Activated CD4-positive, alpha-beta T cell treated with anti-CD3 and anti-CD28 coated beads, Interleukin-2, amount 50 U/mL, for 1 hour (primary cell): Measurements from ENCODE around the gene AUTS2.

Source experiments
- DNase-seq: peaks from one replicate; pipeline ENCODE4 v3.0.0-alpha.2; 2020

AUTS2 gene

DNA sequence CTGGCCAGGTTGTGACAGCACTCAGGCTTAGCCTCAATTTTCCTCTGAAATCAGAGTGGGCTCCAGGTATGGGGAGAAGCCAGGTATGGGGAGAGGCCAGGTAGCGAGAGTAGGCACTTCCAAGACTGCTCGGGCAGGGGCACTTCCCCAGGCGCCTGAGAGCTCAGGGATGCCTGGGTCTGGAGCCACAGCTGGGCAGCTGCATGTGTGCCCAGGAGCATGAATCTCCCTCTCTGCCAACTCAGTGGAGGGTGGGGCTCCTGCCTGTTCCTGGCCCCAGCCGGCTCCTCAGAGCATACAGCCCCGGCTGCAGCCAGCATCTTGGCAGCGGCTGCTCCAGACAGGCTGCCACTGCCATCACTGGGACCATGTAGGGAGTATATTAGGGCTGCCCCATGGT, 313.9 kb downstream of the AUTS2 start:
- DNase-seq = no peak

DNA sequence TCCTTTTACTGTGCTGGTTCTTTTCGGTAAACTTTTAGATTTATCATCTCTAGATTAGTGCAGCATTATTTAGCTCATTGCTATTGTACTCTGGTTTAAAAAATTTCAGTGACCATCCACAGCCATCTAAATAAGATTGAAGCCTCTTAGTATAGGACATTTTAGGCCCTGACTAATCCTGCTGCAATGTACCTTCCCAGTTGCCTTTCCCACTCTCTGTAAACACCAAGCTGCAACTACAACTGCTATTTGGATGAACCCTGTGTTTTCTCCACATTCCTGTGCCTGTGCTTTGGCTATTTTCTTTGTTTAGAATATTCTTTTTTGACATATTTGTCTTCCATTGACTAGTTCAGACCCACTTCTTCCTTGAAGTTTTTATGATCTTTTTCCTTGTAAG, 314.6 kb downstream of the AUTS2 start:
- no peak for DNase-seq

DNA sequence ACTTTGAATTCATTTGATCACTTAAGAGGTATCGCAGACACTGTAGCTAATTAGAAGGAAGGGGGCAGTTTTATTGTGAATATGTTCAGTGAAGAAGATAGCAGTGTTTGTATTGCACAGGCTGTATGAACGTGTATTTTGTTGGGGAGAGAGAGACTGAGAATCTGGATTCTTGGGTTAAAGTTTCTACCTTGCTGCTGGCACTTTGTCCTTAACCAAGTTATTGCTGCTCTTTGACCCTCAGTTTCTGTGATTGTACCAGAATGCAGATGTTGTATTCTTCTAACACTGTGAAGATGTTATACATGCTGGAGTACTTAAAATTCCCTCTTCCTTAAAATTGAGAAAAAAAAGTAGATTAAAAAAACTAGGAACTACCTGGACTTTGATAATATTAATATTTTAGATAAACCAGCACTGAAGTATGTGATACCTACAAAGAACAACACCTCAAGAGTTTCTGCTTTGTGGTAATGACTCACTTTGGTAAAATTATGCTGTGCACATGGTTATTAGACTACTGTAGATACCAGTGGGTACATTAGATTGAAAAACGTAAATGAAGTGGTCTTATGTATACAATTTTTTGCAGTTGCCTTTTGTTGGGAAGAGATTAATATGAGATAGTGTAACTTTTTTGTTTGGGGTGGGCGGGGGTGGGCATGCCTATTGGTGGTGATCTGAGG, 321.3 kb downstream of the AUTS2 start:
- DNase-seq = no peak

DNA sequence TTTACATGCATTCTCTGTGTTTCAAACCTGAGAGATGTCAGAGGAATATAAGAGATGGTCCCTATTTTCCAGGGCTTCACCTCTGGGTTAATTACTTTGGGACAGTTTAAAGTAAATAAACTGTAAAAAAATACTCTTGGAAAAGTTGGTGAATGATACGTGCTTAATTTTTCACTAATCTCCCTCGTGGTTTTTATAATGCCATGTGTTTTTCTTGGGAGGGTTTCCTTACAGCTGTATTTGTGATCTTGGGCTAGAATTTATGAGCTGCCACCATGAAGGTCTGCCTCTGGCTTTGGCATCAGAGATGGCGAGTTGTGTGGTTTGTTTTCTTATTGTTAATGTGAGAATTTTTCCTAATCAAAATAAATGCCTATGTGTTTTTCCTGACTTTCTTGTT, 322.5 kb downstream of the AUTS2 start:
- no peak for DNase-seq

DNA sequence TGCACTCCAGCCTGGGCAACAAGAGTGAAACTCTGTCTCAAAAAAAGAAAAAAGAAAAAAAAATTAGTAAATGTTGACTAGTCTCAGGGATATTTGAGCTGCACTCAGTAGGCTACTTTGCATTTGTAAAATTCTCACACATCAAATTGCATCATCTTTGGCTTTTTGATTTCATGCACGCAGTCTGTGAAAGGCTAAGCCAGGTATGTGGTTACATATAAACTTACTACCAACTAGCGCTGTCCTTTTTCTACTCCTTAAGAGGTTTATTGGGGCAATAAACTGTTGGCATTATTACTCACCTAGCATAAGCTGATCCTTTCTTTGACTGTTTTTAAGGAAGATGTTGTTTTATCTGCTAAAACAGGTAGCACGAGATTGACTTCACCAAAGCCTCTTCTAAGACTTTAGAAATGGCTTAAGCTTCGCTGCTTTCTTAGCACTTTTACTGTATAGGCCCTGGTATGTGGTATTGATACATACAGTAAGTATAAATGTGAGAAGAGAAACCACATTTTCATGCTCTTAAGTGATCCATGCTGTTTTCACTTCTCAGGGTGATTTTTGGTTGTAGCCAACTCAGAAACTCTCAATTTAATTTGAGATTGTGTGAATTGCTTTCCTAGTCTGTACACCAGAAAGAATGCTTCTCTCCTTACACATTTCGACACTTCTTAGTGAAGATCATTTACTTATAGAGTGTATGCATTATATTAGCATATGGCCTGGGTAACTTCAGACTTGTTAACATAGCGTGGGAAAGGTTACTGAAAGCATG, 323.9 kb downstream of the AUTS2 start:
- DNase-seq = no peak

DNA sequence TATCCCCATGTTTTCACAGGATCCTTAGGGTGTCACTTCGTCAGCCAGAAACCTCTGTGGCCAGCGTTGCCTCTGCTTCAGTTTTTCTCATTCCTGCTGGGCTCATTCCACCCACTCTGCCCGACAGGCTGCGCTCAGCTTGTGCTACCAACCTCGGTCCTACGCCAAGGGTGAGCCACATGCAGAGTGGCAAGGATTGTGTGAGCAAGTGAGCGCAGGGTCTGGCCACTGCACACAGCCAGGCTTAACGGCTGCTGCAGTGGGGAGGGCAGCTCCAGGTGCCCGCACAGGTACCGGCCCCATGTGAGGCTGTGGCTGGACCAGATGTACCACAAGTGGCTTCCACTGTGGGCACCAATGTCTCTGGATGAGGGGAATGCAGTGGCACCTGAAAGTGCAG, 329.2 kb downstream of the AUTS2 start:
- DNase-seq = no peak

DNA sequence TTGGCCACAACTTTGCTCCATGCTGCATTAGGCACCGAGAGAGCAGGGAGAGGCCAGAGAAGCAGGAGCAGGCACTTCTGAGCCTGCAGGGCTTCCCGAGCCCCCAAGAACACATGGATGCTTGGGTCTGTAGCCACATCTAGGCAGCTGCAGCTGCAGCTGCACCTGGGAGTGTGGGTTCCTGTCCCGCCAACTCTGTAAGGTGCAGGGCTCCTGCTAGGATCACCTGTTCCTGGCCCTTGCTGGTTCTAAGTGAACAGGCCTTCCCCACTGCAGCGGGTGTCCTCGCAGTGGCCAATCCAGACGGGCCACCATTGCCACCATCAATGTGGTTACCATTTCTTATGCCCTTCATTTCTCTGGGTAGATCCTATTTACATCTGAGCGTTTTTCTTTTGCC, 330.3 kb downstream of the AUTS2 start:
- DNase-seq = no peak

DNA sequence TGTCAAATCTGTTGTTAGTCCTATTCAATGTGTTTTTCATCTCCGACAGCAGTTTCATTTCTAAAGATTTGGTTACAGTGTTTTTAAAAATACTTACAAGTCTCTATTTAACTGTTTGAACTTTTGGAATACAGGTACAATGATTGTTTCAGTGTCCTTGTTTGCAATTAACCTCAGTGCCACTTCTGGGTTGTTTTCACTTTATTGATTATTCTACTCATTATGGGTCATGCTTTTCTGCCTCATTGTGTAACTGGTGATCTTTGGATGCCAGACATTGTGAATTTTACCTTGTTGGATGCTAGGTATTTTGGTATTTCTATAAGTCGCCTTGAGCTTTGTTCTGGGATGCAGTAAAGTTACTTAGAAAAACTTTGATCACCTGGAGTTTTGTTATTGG, 331.3 kb downstream of the AUTS2 start:
- no peak for DNase-seq

DNA sequence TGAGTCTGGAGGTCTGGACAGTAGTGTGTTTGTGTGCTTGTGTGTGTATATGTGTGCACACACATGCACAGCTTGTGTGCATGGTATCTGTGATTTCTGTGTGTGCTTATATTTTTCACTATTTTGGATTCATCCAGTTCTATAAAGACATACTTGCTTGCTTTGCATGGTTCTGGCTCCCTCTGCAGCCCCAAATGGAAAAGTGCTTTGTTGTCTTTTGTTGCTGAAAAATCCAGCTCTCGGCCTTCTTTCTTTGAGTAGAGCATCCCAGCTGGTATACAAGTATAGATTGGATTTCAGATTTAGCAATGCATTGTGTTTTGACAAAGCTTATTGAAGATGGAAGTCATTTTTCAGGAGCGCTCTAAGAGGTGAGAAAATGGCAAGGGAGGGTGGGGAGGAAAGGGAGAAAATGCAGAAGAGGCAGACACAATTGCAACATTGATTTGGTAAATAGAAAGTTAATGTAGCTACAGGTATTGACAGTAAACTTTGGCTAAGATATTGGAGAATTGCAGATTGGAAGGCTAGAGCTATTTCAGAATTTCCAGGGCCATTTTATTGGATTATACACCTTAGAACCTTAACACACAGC, 333.9 kb downstream of the AUTS2 start:
- no peak for DNase-seq

DNA sequence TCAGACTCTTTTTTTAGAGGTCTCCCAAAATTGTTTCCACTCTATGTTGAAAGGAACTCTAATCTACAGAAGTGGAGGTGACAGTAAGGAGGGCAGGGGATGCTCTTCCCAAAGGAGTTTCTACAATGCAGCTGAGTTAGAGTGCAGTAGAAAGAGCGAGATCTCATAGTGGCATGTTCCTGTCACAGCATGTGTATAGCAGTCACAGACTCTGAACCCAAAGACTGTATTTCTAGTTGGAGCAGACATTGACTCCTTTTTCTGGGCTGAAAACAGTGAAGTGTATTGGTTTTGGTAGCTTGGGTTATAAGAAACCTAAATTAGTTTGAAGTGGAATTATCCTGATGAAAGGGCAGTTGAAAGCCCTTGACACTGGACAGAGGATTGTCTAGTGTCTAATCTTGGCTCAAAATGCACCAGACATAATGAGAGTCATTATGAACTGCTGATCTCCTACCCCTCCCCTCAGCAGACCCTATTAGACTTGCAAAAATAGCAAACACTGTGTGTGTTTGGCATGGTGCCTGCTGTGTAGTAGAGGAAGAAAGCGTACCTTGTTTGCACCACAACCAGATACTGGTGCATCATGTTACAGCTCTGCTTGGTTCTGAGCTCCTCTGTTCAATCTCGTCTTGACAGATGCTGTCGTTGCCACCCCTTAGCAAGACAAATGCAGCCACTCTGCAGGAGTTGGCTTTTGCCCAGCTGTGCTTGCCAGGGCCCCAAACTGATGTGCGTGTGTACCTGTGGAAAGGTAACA, 336.0 kb downstream of the AUTS2 start:
- DNase-seq = no peak

DNA sequence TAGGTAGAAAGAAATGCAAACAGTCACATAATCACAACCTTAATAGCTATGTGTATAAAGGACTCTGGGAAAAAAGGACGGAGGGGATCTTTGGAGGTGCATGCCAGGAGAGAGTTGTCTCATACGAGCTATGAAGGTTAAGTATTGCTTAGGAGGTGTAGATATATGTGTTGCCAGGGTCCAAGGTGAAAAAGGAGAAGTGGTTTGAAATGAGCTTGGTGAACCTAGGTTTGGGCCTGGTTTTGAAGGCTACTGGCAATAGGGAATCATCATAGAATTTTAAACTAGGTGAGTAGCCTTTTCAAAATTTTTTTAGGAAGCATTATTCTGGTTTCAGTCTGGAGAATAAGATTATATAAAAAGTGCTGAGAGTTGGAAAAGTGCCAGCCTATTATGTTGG, 336.8 kb downstream of the AUTS2 start:
- no peak for DNase-seq

DNA sequence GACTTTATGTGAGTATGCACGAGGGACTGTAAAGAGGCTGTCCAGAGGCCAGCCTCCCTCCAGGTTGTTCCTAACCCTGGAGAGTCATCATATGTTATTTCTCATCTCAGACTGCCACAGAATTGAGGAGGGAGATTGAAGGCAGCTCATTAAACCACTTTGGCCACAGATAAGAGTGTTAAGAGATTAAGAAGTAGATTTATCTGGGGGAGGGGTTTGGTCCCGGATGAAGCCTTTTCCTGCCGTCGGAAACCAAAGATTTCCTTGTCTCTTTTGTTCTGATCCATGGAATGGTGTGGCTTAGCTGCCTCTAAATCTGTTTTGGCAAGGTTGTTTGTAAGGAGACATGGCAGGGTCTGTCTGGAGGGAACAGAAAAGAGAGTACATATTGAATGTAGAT, 338.8 kb downstream of the AUTS2 start:
- no peak for DNase-seq

DNA sequence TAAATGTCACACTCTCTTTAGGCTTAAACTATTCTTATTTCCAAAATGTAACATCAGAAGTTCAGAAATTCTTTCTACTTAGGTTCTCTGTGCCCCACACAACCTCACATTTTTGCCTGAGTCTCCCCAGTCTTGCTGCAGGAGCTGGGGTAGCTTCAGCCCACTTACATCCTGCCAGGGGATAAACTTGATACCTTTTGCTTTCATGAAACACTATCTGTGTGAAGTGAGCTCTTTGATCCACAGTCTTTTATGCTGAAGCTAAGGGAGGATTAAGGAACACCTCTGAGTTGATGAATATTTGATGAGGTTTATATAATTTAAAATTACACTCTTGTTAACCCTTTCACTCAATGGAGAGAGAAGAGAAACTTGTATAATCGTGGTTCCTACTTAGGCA, 341.0 kb downstream of the AUTS2 start:
- DNase-seq = no peak

DNA sequence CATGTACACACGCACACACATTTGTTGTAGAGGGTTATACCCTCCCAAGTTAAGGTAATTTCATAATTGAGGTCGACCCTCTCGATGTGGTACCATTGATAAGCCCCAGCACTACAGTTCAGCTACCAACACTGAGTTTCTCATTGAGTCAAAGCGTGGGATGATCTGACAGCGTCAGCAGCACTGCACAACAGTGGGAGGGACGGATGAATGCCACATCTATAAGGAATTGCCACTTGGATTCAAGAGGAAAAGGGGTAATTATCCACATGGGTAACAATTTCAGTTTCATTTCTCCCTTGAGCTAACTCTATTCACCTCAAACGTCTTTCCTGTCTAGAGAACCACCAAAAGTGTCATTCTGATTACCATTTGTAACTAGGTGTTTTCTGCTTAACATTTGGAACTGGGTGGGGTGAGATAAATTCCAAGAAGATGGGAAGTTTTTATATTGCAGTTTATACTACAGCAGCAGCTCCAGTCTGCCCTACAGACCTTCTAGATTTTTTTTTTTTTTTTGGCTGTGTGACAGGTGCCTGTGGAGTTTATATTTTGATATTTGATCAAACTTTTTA, 342.9 kb downstream of the AUTS2 start:
- DNase-seq = no peak

DNA sequence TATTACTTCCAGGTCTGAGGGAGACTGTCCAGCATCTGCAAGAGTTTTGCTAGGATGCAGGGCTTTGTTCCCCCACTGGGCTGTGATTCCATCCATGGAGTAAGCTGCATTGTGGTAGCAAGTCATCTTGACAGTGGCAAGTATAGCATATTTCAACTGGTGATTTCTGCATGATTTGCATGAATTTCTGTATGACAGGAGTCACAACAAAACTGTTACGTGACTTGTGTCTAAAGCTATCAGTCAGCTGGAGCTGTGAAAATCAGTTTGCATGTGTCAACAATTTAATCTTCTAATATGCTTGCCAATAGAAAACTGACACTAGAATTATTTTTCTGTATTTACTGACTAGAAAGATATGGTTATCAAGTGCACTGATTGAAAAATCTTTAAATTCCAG, 344.3 kb downstream of the AUTS2 start:
- no peak for DNase-seq

DNA sequence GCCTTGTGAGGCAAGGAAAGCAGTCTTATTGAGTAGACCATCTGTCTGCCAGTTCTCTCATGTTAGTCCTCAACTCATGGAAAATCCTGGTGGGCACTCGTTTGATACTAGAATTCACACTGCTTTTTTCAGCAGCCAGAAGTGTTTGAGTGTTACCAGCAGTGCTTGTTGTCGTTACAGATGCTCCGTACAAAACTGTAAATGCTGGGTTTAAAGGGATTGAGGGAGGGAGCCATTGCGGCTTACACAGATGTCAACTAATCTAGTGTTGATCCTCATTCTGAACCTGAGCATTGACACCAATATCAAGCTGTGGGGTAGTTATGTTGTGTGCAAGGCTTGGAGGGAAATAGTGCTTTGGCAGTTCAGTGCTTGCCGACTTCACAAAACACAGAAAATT, 348.6 kb downstream of the AUTS2 start:
- no peak for DNase-seq

DNA sequence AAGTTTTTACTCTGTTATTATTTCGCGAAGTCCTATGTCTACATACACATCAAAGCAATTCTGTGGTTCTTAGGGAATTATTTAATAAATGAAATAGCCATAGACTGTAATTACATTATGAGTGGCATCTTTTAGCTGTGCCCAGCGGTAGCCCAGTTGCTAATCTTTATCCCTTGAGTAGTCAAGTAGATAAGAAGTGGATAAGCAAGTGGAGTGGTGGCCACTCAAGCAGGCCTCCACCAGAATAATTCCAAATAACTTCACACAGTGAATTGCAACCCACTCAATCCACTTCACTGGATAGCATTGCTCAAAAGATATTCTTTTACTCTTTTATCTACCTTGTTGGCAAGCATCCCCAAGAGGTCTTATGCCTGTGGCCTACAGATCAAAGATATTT, 349.7 kb downstream of the AUTS2 start:
- DNase-seq = no peak

DNA sequence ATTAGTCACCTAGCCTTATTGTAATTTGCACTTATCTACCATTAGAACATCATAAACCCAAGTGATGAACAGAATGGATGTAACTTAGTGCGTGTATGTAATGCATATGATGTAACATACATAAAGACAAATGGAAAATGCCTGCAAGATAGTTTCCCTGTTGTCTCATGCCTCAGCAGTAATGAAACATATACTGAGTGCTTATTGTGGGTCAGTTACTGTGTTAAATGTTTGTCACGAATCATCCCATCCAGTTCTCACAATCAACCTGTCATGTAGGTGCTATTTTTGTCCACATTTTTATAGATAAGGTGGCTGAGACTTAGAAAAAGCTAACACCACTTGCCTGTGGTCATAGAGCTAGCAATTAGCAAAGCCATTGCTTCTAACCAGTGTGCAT, 350.8 kb downstream of the AUTS2 start:
- no peak for DNase-seq

DNA sequence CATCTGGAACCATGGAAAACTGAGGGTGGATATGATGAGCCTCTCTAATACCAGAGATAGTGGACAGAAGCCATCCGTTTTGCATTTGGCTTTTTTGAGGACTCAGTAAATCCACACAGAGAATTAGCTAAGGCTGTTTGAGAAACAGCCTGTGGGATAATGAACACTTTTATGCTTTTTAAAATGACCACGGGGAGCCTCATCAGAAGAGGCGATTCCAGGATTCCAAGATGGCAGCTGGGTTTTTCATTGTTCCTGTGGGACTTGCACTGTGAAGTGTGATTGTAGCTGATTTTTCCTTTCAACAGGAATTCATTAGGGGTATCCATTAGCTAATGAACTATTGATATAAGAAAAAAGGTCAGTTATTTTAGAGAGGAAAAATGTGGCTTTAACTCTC, 353.2 kb downstream of the AUTS2 start:
- no peak for DNase-seq

DNA sequence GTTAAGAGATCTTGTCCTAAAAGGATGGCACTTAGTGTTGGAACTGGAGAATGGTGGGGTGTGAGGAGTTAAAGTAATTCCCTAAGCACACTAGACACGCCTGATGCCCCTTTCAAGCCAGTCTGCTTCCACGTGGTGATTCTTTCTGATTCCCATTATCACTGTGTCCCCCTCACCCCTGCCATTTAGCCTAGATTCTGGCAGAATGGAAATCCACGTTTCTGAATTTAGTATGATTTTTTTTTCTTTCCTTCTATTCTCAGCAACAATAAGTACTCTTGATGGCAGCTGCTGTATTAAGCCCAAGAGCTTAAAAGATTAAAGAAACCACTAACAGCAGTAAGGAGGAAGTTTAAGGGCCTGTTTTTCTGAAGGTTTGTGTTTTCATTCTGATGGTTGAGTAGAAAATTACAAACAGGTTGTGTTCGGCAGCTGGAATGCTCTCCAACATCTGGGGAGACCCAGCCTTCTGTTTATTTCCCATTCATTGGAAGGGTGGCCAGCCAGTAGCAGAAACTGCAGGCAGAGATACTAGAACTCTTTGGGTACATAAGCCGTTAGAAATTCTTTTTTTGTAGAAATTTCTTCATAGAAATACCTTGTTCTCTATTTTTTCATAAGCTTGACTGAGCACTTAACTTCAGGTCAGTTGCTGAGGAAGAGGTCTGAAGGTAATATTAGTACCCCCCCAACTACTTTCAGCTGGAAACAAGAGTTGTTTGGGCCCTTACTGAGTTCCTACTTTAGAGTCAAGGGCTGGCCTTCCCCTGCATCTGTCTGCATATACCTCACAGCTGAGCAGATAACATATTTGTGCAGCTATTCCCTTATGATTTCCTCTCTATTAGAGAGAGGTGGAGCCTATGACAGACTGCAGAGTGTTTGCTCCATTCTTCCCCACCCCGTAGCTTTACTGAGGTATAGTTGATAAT, 355.1 kb downstream of the AUTS2 start:
- no peak for DNase-seq

DNA sequence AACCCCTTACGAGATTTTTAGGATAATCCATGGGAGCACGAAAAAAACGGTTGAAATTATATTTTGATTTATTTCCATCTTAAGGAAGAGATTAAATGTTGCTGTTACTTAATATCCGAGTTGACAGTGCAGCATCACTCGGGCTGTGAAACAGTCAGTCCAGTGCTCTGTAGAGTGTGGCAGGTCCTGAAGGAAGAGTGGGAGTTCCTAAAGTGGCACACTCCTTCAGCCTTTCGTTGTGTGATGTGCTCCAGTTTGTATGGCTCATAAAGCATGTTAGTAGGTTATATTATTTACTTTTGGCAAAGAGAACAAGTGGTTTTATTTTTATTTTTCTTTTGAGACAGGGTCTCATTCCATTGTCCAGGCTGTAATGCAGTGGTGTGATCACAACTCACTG, 358.3 kb downstream of the AUTS2 start:
- DNase-seq = no peak

DNA sequence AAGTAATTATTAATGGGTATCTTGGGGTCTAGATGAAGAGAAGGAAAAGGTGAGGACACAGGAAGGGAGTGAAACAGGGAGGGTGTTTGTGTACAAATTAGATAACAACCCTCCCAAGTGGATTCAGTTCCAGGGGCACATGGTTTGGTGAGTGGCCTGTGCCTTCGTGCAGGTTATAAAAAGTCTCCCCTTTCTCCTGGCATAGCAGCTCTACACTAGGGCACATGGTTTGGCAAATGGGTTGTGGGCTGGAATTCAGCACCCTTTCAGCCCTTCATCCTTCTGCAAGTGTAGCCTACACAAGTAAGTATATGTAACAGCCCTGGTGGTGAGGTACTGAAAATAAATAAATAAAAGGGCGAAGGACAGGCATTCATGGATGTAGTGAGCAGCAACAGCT, 359.4 kb downstream of the AUTS2 start:
- no peak for DNase-seq
